ENCODE results near the gene THPO.

THPO gene

DNA sequence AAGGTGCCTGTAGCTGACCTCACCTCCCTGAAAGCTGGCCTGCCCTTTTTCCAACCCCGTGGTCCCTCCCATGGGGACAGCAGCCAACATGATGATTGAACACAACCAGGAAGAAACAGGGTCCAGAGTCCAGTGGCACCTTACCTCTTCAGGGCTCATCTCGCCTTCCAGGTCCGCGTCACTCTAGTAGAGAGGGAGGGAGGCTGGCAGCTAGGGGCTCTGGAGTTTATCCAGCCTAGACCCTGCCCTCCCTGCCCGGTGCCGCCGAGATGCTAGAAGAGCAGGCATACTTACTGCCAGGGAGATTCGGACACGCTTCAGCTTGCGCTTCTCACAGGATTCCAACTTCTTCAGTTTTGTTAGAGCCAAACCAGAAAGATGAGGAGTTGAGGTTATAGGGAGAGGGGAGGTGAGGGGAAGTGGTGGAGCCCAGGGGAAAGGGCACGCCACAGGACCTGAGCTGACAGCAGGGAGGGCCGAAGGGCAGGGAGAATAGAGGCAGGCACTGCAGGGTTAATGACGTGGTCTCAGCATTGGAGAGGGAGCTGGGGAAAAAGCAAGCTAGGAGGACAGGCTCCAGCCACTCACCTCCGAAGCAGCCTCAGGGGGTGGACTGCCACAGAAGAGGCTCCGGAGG lies 25.7 kb downstream of the THPO start:
- no peak for TF ChIP-seq CTCF (IDR thresholded peaks at IDR 0.05)
- no peaks in the 10 kb centered on the region for H3K36me3 ChIP-seq
- H3K27me3 ChIP-seq: no peaks in the 10 kb centered on the region
- H3K4me1 ChIP-seq (ENCODE audit: control insufficient read depth in 1 of 2, insufficient read depth in 1 of 2, low read depth in 1 of 2, low read length in 1 of 2): no peaks in the 10 kb centered on the region
- H3K27ac ChIP-seq: no peak overlapping the region
- no peaks in the 10 kb centered on the region for H3K9me3 ChIP-seq
- H3K4me3 ChIP-seq (ENCODE audit: low read depth in 1 of 2, low read length in 1 of 2): no peak overlapping the region

GRCh38 chr3:184351511-184352148 lies 26.4 kb downstream of the THPO start:
- no peak overlapping the region for H3K27ac ChIP-seq
- no peaks in the 10 kb centered on the region for H3K4me1 ChIP-seq (ENCODE audit: control insufficient read depth in 1 of 2, insufficient read depth in 1 of 2, low read depth in 1 of 2, low read length in 1 of 2)
- H3K9me3 ChIP-seq: no peaks in the 10 kb centered on the region
- H3K36me3 ChIP-seq: no peaks in the 10 kb centered on the region
- H3K27me3 ChIP-seq: no peaks in the 10 kb centered on the region
- H3K4me3 ChIP-seq (ENCODE audit: low read depth in 1 of 2, low read length in 1 of 2): no peak overlapping the region
- no peak for TF ChIP-seq CTCF (IDR thresholded peaks at IDR 0.05)

DNA sequence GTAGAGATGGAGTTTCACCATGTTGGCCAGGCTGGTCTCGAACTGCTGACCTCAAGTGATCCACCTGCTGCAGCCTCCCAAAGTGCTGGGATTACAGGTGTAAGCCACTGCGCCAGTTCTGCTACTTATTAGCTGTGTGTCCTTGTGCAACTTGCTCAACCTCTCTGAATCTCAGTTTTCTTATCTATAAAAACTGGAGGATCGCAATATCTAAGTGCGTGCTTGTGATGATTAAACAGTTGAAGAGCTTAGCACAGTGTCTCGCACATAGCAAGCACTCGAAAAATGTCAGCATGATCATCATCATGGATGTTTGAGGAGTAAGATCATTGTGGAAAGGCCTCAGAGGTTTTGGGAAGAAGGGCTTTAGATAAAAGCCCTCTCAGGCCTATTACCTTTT lies 27.4 kb downstream of the THPO start:
- Histone ChIP-seq H3K36me3 (no peaks in the 10 kb centered on the region), H3K4me3 (ENCODE audit: low read depth in 1 of 2, low read length in 1 of 2) (no peak overlapping the region), H3K9me3 (no peaks in the 10 kb centered on the region), H3K4me1 (ENCODE audit: control insufficient read depth in 1 of 2, insufficient read depth in 1 of 2, low read depth in 1 of 2, low read length in 1 of 2) (no peaks in the 10 kb centered on the region), H3K27ac (no peak overlapping the region), H3K27me3 (no peaks in the 10 kb centered on the region)
- TF ChIP-seq CTCF (IDR thresholded peaks at IDR 0.05): no peak

DNA sequence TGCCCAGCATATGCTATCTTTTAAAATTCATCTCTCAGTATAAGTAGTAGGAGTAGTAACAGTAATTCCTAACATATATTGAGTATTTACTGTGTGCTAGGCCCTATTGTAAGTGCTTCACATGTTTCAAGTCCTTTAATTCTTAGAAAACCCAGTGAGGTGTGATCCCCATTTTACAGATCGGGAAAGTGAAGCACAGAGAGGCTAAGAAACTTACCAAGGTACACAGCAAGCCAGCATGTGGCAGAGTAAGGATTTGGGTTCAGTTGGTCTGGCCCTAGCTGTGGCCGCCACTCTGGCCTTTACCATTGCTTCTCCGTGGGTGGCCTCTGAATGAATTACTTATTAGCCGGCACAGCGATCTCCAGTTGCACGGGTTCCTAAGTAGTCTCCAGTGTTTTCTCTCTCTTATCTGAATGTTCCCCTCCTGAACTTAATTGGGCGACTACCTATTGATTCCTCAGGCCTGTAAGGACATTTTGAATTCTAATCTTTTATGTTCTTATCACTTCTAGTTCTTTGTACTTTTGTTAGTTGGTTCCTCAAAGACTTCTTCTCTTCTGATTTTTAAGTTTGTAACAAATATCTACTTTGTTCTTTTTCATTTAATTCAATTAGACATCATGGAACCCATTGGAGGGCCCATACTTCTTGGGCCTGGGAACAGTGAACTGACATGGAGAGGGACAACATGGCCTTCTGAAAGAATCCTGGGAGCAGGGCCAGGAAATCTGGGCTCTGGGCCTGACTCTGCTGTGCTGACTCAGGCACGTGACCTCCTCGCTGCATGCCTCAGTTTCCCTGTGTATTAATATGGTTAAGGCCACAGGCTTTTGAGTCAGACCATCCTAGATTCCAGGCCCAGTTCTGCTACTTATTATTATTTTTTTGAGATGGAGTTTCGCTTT lies 28.2 kb downstream of the THPO start:
- H3K4me1 ChIP-seq (ENCODE audit: control insufficient read depth in 1 of 2, insufficient read depth in 1 of 2, low read depth in 1 of 2, low read length in 1 of 2): no peaks in the 10 kb centered on the region
- H3K27me3 ChIP-seq: no peaks in the 10 kb centered on the region
- H3K36me3 ChIP-seq: peaks cover 4% of the 10 kb centered on the region
- H3K27ac ChIP-seq: no peak overlapping the region
- no peaks in the 10 kb centered on the region for H3K9me3 ChIP-seq
- no peak overlapping the region for H3K4me3 ChIP-seq (ENCODE audit: low read depth in 1 of 2, low read length in 1 of 2)
- TF ChIP-seq CTCF (IDR thresholded peaks at IDR 0.05): no peak

DNA sequence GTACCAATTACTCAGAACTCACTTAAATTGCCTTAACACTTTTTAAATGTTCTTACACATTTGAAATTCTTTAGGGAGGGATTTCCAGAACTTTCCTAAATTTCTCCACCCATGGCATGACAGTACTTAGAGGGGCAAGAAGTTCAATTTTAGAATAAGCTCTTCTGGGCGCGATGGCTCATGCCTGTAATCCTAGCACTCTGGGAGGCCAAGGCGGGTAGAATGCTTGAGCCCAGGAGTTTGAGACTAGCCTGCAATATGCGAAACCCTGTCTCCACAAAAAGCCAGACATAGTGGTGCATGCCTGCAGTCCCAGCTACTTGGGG lies 30.0 kb downstream of the THPO start:
- H3K9me3 ChIP-seq: no peaks in the 10 kb centered on the region
- H3K27me3 ChIP-seq: no peaks in the 10 kb centered on the region
- peaks cover 19% of the 10 kb centered on the region for H3K36me3 ChIP-seq
- TF ChIP-seq CTCF (IDR thresholded peaks at IDR 0.05): no peak
- H3K4me3 ChIP-seq (ENCODE audit: low read depth in 1 of 2, low read length in 1 of 2): no peak overlapping the region
- no peaks in the 10 kb centered on the region for H3K4me1 ChIP-seq (ENCODE audit: control insufficient read depth in 1 of 2, insufficient read depth in 1 of 2, low read depth in 1 of 2, low read length in 1 of 2)
- no peak overlapping the region for H3K27ac ChIP-seq
